Non-pigmented ciliary epithelial cell (primary cell): Measurements from ENCODE around the gene CYTH4.
"Not testable (repeated sequence)": the region's sequence is repeated elsewhere in the genome, so short reads cannot be mapped to it uniquely, and the experiment has no call there.

Experiments
- DNase-seq: peaks from one replicate; pipeline ENCODE4 v3.0.0-alpha.2; 2010; ENCODE audit warnings: low read depth

Gene CYTH4, protein sequence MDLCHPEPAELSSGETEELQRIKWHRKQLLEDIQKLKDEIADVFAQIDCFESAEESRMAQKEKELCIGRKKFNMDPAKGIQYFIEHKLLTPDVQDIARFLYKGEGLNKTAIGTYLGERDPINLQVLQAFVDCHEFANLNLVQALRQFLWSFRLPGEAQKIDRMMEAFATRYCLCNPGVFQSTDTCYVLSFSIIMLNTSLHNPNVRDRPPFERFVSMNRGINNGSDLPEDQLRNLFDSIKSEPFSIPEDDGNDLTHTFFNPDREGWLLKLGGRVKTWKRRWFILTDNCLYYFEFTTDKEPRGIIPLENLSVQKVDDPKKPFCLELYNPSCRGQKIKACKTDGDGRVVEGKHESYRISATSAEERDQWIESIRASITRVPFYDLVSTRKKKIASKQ

DNA sequence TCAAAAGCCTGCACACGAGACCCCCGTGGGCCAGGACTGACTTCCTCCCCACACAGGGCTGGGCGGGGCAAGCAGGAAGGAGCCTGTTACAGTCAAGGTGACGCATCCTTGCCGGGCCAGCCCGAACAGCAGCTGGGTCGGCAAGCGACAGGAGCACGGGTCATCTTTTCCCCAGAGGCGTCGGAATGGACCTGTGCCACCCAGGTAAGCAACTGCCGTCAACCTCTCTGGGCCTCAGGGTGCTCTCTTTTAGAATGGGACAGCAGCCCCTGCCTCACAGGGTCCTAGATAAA lies at the start of gene CYTH4:
CYTH4 (plus strand) TSS at position 124 of the 293 bp plus-strand sequence; CDS start at position 186, 62 bp downstream.
- no peak for DNase-seq

DNA sequence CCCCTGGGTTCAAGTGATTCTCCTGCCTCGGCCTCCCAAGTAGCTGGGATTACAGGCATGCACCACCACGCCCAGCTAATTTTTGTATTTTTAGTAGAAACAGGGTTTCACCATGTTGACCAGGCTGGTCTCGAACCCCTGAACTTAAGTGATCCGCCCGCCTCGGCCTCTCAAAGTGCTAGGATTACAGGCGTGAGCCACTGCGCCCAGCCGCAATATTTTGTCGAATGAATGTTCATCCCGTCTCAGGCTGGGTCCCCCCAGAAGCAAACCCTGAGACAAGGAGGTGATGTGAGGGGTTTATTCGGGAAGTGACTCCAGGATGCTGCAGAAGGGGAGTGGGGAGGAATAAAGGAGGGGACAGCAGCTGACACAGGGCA lies 48.9 kb upstream of the CYTH4 start:
- DNase-seq: not testable (repeated sequence)

DNA sequence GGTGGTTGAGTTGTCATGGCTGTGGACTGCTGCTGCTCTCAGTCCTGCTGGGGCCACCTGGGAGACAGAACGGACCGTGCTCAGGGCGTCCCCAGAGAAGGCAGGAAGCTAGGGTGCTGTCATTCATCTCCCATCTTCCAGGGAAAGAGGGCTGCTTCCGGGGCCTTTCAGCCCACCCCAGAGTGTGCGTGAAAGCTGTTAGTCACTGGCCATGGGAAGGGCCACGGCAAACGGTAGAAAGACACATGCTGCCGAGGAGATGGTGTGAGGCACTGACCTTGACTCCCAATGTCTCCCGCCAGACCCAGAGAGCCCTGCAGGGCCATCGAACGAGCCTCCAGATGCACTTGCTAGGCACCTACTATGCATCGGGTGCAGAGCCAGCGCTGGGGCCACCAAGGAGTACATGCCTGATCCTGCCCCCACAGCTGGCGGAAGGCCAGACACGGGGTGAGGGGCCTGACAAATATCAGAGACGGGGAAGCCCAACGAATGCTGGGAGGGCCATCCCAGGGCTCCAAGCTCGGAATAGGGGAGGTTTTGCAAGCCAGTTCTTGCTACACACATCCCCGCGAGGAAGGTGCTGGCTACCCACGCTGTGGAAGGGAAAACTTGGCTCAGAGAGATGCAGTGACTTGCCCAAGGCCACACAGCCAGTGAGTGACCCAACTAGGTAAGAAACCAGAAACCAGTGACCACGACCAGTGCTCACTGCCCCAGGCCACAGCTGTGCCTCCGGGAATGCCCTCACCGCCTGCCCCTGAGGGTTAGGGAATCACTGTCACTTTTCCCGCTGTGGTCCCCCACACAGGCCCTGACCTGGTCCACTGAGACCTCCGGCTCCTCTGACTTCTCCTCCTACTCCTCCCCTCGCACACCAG lies 48.3 kb upstream of the CYTH4 start:
- DNase-seq: no peak

DNA sequence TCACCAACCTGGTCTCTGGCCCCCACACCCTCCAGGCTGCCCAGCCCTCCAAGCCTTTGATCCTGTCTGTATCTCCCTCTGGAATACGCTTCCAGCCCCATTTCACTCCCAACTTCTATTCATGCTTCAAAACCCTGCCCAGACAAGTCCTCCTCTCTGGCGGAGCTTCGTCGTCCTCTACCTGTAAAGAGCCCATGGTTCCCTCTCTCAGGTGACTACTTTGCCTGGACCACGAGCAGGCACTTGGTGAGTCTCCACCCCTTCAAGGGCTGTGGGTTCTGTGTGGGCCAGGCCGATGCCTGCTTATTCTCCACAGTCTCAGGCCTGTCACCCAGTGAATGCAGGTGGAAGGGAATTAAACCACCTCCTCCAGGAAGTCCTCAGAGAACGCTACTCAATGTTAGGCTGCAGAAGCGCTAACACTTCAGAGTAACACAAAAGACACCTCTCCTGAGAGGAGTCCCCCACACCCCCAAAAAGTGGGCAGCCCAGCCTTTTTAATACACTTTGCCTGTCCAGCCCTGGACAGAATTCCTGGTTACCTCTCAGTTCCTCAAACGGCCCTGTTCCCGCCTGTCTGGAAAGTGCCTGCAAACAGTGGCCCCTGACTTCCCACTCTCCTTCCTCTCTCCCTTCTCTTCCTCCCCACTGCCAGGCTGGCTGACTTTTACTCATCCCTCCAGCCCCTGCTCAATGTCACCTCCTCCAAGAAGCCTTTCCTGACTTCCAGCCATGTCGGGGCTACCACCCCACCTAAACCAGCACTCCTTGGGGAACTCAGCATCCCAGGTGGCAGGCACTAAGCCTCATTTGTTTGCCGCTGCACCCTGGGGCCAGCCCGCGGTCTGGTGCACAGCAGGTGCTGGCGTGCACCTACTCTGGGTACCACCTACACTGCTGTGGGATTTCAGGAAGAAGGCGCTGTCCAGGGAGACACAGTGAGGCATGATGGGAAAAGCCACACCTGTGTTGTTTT lies 47.3 kb upstream of the CYTH4 start:
- no peak for DNase-seq

DNA sequence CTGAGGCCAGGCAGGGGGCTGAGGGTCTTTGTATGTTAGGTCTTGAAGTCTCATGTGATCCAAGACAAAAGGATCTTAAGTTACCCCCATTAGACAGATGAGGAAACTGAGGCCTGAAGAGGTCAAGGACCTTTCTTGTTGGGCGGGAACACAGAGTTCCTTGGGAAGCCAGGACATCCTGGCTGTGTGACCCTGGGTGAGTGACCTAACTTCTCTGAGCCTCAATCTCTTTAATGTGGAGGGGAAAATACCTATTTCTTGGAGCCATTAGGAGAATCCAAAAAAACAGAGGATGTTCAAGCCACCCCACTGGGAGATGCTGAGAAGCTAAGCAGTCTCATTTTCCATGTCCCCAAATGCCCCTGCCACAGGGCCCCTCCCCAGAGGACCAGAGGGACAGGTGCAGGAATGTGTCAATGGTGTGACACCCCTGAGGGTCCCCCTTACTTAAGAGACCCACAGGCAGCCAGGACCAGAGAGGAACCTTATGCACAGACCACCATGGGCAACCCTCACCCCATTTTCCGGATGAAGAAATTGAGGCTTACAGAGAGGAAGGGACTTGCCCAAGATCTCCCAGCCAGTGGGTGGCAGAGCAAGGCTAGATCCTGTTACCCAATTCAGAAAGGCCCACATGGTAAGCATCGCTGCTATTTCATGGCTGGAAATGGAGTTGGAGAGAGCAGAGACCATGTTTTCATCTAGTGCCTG lies 46.3 kb upstream of the CYTH4 start:
- DNase-seq: no peak

DNA sequence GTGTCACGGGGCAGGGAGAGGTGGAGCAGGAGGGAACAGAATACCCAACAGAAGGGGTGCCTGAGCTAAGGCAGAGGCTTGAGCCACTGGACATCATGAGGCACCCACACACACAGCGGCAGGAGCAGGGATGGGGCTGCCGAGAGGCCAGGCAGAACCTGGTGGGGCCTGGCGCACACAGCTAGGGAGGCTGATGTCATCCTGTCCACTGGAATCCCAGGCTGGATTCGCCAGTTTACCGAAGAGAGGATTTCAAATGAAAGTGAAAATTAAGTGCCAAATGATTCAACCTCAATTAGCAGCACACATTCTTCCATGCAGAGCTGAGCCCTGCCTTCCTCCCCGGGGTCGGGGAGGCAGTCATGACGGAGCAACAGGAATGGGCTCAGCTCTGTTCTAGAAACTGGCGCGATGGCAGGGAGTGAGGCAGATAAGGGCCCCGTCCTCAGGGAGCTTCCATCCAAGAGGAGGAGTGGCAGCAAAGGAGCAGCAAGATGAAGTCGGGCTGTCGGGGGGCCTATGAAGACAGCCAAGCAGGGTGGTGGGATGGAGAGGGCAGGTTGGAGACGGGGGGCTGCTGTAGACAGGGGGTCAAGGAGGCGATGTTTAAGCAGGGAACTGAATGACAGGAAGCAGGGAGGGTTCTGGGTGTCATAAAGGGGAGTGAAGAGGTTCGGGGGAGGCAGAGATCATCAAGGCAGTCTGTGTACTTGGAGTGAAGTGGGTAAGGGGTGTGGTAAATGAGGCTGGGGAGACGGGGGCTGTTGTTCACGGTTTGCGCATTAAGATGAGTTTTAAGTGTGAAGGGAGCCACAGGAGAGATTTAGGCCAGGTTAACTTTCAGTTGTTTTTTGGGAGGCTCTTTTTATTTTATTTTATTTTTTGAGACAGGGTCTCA lies 44.7 kb upstream of the CYTH4 start:
- DNase-seq: no peak

DNA sequence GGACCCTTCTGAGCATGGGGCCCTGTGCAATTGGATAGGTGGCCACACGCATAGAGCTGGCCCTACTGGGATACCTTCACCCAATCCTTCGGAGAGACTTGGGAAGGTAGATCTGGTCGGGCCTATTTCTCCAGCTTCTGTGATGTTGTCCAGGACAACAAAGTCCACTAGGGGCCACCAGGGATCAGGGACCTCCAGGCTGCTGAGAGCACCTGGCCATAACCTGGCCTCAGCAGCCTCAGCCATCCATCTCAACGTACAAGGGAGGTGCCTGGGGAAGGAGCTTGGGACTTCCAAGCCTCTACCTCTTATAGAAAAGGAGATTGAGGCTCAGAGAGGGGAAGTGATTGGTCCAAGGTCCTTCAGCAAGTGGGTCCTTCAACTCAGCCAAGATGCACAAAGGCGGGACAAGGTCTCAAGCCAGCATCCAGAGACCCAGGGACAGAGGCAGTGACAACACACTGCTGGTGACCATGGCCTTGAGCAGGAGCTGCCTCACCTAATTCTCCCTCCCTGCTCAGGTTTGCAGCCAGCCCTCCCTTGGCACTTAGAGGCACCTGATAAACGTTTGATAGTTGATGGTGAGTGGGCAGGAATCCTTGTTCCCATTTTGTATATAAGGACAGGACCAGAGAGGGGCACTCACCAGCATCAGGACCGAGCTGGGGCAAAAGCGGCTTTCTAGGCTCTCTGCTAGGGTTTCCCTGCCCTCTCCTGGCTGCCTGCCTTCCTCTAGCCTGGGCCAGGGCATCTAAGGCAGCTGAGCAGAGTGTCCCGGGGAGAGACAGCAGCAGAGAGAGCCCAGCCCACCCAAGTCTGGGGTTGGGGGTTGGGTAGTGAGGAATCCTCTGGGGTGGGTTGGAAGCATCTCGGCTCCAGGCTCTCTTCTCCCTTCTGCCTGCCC lies 42.7 kb upstream of the CYTH4 start:
- no peak for DNase-seq

DNA sequence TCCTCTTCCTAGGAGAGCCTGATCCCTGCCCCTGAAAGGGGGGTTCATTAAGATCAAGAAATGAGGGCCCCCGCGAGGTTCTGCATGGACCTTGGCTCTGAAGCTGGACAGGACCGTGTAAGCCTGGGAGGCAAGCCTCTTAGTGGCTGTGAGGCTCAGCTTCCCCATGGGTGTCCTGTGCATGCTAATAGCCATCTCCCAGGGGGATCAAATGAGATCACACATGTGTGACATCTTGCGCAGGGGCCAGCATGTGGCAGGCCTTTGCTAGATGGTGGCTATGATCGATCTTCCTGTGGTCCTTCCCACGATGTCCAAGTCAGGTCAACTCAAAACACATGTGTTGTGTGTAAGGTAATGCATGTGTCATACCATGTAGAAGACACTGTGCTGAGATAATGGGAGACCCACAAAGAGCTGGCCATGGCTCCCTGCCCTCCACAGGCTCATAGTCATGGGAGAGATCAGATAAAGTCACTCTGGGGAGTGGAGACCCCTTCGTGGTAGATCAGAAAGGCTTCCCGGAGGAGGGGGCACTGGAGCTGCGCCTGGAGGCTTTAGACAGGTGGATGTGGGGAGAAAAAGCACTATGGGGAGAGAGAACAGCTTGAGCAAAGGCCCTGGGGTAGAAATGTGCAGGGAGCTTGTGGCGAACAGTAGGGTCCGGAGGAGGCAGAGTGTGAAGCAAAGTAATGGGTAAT lies 41.9 kb upstream of the CYTH4 start:
- DNase-seq: no peak

DNA sequence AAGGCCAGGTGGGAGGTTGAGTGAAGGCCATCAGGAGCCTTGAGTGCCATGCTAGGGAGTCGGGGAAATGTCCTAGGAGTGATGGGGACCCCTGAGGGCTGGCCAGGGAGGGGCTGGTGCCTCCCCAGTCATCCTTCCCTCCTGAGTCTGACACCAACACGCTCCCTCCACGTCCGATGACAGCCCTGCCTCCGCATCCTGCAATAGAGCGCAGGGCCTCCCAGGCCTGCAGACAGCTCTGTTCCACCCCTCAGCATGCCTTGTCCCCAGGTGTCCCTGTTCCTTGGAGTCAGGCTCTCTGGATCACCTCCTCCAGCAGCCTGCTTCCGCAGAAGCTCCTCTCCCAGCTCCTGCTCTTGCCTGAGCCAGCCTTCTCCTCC lies 41.4 kb upstream of the CYTH4 start:
- no peak for DNase-seq

DNA sequence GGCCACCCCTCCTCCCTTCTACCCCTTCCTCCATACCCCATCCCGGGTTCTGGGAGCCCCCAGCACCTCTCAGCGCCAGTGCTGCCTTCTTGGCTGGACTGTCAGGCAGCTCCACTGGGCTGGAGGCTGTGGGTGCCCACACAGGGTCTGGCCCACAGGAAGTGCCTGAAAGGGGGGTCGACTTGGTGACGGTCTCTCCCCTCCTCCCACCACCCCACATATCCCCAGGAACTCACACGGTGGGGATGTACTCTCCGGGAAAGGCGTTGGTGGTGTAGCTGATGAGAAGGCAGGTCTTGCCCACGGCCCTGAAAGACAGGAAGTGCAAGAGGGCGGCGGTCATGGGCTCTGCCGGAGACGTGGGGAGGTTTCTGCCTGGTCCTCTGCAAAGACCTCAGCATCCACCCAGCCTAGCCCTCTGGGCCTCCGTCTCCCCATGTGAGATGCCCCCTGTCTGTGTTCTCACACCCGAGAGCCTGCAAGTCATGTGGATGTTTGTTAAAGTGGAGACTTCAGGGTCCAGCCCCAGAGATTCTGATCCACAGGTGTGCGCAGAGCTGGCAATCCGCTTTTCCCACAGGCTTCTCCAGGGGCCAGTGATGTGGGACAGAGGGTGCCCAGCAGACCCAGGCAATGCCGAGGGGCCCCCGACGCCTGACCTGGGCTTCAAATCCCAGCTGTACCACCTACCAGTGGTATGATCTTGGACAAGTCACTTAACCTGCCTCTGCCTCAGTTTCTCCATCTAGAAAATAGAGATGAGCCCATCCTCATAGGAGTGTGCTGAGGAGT lies 40.8 kb upstream of the CYTH4 start:
- DNase-seq: no peak

DNA sequence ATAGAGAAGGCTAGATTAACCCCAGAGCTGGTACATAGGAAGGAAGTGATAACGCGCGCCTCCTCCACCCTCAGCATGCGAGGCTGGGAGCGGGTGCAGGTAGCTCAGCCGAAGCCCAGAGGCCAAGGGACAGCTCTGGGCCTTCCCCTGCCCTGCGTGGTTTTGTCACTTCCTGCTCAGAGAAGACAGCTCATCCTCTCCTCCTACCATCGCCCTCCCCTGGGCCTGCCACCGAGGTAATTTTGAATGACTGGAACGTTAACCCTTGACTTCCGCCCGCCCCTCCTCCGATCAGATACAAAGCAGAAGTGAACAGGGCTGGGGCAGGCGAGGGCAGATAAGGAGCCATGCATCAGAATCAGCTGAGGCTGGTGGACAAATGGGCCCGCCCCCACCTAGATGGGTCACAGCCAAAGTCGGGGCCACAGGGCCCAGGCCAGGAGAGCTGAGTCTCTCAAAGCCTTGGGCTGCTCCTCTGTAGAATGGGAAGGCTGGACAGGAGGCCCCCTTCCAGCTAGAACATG lies 39.9 kb upstream of the CYTH4 start:
- no peak for DNase-seq

DNA sequence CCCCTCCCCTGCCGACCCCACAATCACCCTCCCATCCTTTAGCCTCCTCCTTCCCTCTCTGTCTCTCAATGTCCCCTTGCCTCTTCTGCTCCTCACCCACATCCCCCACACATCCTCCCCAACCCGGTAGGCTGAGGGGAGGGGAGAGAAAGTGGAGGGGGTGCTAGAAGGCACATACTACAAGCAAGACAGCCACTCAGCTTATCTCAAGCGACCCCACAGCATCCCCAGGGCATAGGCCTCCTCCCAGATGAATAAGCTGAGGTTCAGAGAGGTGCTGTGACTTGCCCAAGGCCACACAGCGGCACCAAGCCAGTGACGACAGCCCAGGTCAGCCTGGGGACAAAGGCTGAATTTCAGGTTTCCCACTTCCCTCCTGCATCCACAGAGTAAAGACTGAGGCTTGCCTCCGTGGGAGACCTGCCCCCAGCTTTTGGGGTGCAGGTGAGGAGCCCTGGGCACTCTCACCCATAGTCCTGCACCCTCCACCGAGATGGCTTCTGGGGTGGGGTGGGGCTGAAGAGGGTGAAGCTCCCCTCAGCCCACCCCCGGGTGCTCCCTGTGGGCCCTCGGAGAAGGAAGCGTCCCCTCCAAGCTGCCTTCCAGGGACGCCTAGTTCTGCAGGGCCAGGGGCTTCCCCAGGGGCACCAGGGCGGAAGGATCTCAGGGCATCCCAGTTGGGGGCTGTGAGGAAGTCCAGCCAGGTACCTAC lies 38.8 kb upstream of the CYTH4 start:
- no peak for DNase-seq

DNA sequence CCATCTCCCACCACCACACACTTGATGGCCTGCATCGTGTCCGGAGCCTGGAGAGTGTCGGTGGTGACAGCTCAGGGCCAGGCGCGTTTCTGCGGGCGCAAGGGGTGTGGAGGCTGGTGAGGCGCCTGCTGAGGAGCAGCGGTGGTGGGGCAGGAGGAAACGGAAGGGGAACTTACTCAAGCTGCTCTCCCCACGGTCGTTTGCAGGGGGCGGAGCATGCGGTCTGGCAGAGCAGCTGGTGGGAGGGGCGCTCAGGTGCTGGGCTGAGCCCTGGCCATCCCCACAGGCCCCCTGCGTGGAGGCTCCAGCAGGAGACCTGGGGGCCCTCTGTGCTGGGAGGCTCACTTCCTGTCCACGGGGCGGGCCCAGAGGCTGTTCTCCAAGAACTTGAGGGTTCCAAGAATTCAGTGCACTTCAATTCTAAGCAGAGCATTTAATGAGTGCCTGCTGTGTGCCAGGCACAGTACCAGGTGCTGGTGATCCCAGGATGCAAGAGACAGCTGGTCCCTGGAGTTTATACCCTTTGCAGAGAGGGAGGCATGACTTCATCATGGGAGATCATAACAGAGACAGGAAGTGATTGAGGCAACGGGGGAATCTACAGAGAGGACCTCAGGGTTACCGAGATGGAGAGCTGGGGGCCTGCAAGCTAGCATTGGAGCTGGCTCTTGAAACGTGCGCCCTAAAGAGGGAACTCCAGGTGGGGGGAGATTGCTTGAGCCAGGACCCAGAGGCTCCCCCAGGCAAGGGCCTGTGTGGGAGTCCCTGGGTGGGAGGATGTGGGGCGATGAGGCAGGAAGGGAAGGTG lies 38.0 kb upstream of the CYTH4 start, which contains the start of gene RAC2:
RAC2 (minus strand) TSS at position 156 of the 808 bp plus-strand sequence; CDS start at position 35, 121 bp downstream.
- DNase-seq: no peak

DNA sequence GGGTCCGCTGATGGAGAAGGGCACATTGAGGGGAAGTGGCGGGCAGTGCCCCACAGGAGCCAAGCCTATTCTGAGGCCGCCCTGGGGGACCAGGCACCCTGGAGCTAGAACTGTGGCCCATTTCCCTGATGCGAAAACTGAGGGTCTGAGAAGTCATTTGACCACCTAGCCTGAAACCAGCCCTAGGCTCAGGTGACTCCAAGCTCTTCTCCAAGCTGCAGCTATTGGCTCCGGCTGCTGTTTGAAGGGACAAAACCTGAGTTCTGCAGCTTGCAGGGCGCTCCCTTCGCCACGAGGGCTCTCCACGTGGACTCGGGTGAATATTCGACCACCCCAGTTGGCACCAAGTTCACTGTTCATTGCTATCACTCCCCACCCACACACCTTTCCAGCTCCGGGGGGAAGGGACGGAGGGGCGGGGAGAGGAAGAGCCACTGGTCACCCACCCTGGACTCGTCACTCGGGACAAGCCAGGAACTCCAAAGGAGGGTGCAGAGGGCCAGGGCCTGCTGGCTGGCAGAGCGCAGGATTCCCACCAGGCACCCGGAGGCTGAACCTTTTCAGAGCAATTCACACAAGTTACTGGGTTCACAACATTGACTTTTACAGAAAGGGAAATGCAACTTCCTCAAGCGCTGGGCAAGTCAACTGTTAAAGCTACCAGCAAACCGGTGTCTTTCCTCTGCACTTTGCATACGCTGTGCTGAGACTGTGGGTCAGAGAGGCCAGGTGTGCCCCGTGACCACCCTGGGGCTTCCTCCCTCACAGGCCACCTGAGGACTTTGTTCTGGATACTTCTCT lies 37.2 kb upstream of the CYTH4 start:
- no peak for DNase-seq

DNA sequence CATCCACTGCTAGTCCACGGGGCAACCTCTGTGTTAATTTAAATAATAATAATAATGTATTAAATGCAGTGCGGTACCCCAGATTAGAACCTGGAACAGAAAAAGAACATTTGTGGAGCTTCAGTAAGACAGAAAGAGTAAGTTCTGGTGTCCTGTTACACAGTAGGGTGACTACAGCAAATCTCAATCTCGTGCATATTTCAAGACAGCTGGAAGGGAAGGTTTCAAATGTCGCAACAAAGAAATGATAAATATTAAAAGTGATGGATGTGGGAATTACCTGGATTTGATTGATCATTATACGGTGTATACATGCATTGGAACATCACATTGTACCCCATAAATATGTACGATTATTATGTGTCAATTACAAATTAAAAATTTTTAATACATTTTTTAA lies 36.6 kb upstream of the CYTH4 start:
- no peak for DNase-seq
